Measurements from ENCODE around the gene UBE2H.
"Not testable (repeated sequence)": the region's sequence is repeated elsewhere in the genome, so short reads cannot be mapped to it uniquely, and the experiment has no call there.

Gene UBE2H

DNA sequence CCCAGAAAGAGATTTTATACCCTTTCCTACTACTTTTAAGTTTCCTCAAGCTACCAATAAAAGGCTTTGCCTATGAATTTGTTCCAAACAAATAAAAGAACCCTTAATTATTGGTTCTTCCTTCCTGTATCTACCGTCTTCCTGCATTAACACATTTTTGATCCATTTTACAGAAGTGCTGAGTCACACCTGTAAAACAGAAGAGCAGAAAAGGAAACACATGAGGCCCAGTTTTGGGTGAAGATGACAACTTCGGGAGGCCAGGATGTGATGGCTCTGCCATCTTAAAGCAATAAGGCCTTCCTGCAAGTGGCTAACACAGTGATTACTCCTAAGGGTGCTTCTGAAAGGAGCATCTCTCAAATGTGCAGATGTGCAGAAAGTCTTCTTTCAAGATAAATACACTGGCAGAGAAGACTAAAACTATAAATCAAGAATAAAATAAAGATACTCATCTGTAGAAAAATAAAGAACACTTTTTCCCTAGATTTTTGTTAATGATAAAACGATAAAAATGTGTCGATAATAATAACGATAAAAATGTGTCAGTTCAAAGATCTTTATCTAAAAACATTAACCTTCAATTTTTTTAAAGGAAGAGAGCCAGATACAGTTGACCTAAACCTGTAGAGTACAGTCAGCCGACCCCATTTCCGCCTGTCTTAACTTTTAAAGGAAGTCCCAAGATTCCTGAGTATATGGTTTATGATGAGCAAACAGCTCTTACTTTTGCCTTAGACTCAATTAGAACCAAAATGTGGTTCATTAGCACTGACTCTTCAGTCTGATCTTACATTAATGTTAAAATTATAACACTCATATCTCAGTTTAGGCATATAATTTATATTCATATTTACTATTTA lies 108.6 kb downstream of the UBE2H start:
- no peak for DNase-seq (ENCODE audit: low spot score)

- DNase-seq (ENCODE audit: low spot score): no peak
Observed at GRCh38 chr7:129843365-129843898, 109.3 kb downstream of the UBE2H start.

DNA sequence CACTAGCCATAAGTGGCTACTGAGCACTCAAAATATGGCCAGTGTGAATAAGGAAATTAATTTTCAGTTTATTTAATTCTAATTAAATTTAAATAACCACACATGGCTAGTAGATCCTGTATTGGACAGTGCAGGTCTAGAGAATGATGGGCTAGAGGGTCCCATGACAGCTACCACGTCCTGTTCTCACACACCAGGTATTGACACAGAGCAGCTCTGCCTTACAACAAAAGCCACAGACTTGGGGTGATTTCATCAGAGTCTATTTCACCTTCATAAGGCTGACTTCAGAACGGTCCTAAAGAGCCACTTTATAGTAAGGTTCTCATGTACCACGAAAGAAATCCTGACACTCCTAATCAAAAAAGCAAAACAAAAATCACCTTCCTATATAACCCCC lies 111.3 kb downstream of the UBE2H start:
- DNase-seq (ENCODE audit: low spot score): no peak

- DNase-seq (ENCODE audit: low spot score): peak; percentile 49
Observed at GRCh38 chr7:129840757-129841156, 112.0 kb downstream of the UBE2H start.

GRCh38 chr7:129836983-129837382 lies 115.8 kb downstream of the UBE2H start:
- no peak for DNase-seq (ENCODE audit: low spot score)

- no peak for DNase-seq (ENCODE audit: low spot score)
Observed at GRCh38 chr7:129835569-129835968, 117.2 kb downstream of the UBE2H start.

- not testable (repeated sequence) for DNase-seq (ENCODE audit: low spot score)
Observed at GRCh38 chr7:129833353-129833752, 119.4 kb downstream of the UBE2H start.

DNA sequence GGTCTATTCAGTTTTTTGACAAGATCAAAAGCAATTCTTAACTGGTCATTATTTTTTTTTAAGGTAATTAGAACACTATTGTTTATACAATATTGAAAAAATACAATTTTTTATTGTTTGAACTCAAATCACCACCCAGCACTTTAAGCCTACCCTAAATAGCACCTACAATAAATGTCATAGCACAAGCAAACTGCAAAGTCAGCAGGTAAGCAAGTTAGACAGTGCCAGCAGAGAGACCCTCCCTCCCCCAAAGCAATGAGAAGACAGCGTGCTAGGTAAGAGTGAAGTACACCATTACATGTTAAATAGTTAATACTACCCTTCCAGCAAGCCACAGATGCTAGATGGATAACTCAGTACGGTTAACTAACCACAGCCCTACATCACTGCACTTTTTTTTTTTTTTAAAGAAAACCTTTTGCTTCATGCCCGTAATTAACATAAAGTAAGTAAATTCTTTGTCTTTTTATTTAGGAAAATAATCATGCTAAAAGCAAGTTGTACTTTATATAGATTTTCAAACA lies 120.0 kb downstream of the UBE2H start:
- DNase-seq (ENCODE audit: low spot score): no peak

DNA sequence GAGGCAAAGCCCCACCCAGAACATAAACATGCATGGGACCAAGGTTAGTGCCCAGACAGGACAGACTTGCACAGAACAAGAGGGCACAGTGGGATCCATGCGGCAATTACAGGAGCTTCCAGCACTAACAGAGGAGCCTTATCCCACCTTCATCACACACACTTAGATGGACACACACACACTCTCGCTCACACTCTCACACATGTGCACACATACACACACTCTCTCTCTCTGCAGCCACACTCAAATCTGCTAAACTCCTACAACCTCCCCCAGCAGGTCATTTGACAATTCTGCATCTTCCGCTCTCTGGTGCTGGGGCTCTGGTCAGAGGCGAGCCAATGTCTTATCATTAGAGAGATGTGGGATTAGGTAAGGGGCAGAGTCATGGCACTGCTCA lies 120.5 kb downstream of the UBE2H start:
- no peak for DNase-seq (ENCODE audit: low spot score)

DNA sequence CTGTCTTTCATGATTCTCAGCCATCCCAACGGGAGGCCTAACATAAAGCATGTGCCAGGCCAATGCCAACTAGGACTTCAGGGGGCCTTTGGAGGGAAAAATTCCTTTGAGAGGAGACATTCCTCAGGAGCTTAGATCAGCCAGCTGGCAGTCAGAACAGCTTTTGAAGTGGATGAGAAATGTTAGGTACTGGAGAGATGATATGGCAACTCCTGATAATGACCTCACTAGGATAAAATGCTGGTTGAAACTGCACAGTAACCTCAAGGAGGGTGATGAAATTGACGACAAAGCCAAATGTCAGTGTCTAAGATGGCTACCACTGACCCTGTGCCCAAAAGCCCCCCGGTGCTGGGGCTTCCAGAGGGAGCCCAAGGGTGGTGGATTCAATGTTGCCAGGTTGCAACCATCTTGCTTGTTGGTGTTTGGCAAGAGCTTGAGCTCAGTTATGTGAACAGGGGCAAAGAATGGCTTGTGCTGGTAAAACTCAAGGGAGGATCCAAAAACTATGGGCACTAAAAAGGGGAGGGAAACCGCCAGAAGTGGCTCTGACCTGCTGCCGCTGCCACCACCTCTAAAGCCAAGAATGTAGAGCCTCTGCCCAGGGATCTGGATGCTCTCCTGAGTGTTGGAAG lies 121.2 kb downstream of the UBE2H start:
- peak; percentile 83 for DNase-seq (ENCODE audit: low spot score)

GRCh38 chr7:129830949-129831348 lies 121.8 kb downstream of the UBE2H start:
- no peak for DNase-seq (ENCODE audit: low spot score)

GRCh38 chr7:129829737-129830631 lies 122.8 kb downstream of the UBE2H start:
- peak; percentile 72 for DNase-seq (ENCODE audit: low spot score)

- no peak for DNase-seq (ENCODE audit: low spot score)
Observed at GRCh38 chr7:129828989-129829736, 123.6 kb downstream of the UBE2H start.

GRCh38 chr7:129828078-129828762 lies 124.5 kb downstream of the UBE2H start:
- no peak for DNase-seq (ENCODE audit: low spot score)

GRCh38 chr7:129827467-129827990 lies 125.2 kb downstream of the UBE2H start:
- no peak for DNase-seq (ENCODE audit: low spot score)

DNA sequence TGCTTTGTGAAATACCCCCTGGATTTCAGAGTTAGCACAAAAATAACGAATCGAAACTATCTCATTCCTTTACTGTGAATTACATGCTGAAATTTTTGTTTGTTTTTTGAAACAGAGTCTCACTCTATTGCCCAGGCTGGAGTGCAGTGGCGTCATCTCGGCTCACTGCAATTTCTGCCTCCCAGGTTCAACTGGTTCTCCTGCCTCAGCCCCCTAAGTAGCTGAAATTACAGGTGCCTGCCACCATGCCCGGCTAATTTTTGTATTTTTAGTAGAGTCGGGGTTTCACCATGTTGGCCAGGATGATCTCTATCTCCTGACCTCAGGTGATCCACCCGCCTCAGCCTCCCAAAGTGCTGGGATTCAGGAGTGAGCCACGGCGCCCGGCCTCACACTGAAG lies 125.9 kb downstream of the UBE2H start:
- DNase-seq (ENCODE audit: low spot score): not testable (repeated sequence)

GRCh38 chr7:129825209-129825970 lies 127.4 kb downstream of the UBE2H start:
- DNase-seq (ENCODE audit: low spot score): peak; percentile 82

DNA sequence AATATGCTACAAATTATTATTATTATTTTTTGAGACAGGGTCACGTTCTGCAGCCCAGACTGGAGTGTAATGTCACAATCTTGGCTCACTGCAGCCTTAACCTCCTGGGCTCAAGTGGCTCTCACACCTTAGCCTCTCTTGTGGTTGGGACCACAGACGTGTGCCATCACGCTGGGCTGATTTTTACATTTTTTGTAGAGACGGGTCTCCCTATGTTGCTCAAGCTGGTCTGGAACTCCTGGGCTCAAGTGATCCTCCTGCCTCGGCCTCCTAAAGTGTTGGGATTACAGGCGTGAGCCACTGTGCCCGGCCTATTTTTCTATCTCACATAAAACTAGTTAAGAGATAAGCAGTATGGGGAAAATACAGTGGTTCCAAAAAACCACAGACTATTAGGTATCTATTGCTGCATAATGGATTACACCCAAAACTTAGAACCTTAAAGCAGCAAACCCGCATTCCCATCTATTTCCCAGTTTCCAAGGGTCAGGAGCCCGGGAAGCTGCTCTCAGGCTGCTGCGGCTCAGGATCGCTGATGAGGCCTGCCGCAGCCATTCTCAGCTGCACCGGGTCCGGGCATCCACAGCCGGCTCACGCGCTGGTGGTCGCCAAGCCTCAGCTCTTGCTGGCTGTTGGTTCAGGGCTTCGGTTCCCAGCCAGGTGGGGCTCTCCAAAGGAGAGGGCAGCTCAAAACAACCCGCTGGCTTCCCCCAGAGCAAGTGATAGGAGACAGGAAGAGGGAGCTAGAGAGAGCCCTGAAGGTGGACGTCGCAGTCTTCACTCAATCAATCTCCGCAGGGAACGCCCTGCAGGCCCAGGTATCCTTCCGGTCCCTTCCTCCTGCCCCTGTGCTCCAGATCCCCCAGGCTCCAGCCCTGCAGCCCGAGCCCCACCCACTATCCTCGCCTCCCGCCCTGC lies 128.2 kb downstream of the UBE2H start:
- peak; percentile 98 for DNase-seq (ENCODE audit: low spot score)
